ENCODE measurements around the gene TUBB1. TPM values are rescaled to one million over a fixed set of nuclear protein-coding genes. Genes with fewer than 3 reads are reported as not detected.

The TUBB1 gene
- total and polyA plus RNA-seq, 2 of the 4 experiments (the other 2 are of a cell fraction), result not detected

GRCh38 chr20:59033093-59033492 is 13.9 kb downstream of the TUBB1 start:
- DNase-seq (no peak), ATAC-seq (ENCODE audit: low read depth) (no peak)
- Histone ChIP-seq H3K27ac (ENCODE audit: insufficient read depth, low read length) (no peak overlapping the region), H3K9ac (ENCODE audit: low read depth, low read length) (peak overlapping the region; percentile 87; the same call in 1 of the 2 replicates), H3K4me2 (ENCODE audit: low read depth, low read length) (peak overlapping the region; percentile 87), H4K5ac (ENCODE audit: low read depth, low read length) (no peak overlapping the region), H2AK5ac (ENCODE audit: low read depth, low read length) (no peak overlapping the region), H2BK5ac (ENCODE audit: low read depth, low read length, poor library complexity, severe bottlenecking) (no peak overlapping the region), H2BK20ac (ENCODE audit: low read depth, low read length) (no peak overlapping the region), H4K91ac (ENCODE audit: insufficient read depth, low read depth, low read length) (no peak overlapping the region), H3K79me1 (ENCODE audit: low read depth in 1 of 2, low read length in 2 of 2) (peaks cover 28 to 47% of the 10 kb centered on the region in 2 experiments), H3K4me1 (ENCODE audit: control insufficient read depth, insufficient read depth, low read length) (peaks cover 6% of the 10 kb centered on the region), H3K4ac (ENCODE audit: low read depth, low read length) (no peak overlapping the region), H2AK9ac (replicated peaks; ENCODE audit: low read depth, low read length, poor library complexity) (no peak overlapping the region), H2BK15ac (ENCODE audit: low read depth, low read length) (no peak overlapping the region), H3K23ac (ENCODE audit: low read depth, low read length) (no peak overlapping the region), H3K9me1 (ENCODE audit: insufficient read depth, low read length) (peaks cover 7% of the 10 kb centered on the region), H3K27me3 (ENCODE audit: control insufficient read depth, insufficient read depth, low read length) (no peaks in the 10 kb centered on the region), H2BK120ac (ENCODE audit: low read depth, low read length) (no peak overlapping the region), H4K8ac (ENCODE audit: low read depth in 2 of 2, low read length in 2 of 2) (peak overlapping the region in 1 of 2 experiments; percentile 29; a peak in 1 of 4 replicates), H4K20me1 (ENCODE audit: insufficient read depth, low read length) (peaks cover 22% of the 10 kb centered on the region; the same call in 1 of the 2 replicates), H3K9me3 (ENCODE audit: control insufficient read depth, insufficient read depth, low read length) (no peaks in the 10 kb centered on the region), H3K36me3 (ENCODE audit: control insufficient read depth, insufficient read depth, low read length) (peaks cover 22% of the 10 kb centered on the region), H3K4me3 (ENCODE audit: insufficient read depth, low read depth, low read length) (peak overlapping the region; percentile 86; the same call in 1 of the 2 replicates), H3K56ac (ENCODE audit: extremely low read depth, insufficient read depth, low read length) (no peak overlapping the region; the same call in 1 of the 2 replicates), H2AFZ (replicated peaks; ENCODE audit: low read length, poor library complexity) (no peak overlapping the region), H3K18ac (ENCODE audit: low read depth, low read length) (no peak overlapping the region), H3K14ac (replicated peaks; ENCODE audit: low read depth, low read length) (no peak overlapping the region)
- intact Hi-C loops (cut with micrococcal nuclease), result loop anchor here (5.0 kb wide), 2 partner anchors 141 to 161 kb away; no protein-coding TSS in a partner anchor
- CTCF ChIA-PET, result no interaction called here
- no TSS peak for BruUV-seq (replicated peaks)
- no CpG with 5 or more reads among the region's 1 CpG for WGBS, 2 experiments (ENCODE audit: extremely low coverage in 2 of 2, insufficient read length in 1 of 2)
- dilution Hi-C loops (cut with HindIII; ENCODE audit: low sequenced_read_pairs, unreplicated experiment), result no loop called here
- POLR2A ChIA-PET (ENCODE audit: unreplicated experiment), result no interaction called here
- in situ Hi-C loops (cut with MboI; ENCODE audit: low sequenced_read_pairs), result loop anchor here (25.0 kb wide), 3 partner anchors 796 to 1646 kb away; partner anchors contain the start of genes ANKRD60 and RBM38
- TF ChIP-seq NFE2L2 (IDR thresholded peaks at IDR 0.05; ENCODE audit: low read depth, low read length) (no peak), CTCF (conservative IDR thresholded peaks at IDR 0.05; ENCODE audit: low read depth, low read length) (no peak), RCOR1 (IDR thresholded peaks at IDR 0.05; ENCODE audit: insufficient replicate concordance, low read length) (no peak)

All from IMR-90 (cell line).